ENCODE measurements around the gene RPUSD2.
A peak's percentile ranks its signal among the peaks of the same experiment; 100 is the strongest.

Gene RPUSD2, protein sequence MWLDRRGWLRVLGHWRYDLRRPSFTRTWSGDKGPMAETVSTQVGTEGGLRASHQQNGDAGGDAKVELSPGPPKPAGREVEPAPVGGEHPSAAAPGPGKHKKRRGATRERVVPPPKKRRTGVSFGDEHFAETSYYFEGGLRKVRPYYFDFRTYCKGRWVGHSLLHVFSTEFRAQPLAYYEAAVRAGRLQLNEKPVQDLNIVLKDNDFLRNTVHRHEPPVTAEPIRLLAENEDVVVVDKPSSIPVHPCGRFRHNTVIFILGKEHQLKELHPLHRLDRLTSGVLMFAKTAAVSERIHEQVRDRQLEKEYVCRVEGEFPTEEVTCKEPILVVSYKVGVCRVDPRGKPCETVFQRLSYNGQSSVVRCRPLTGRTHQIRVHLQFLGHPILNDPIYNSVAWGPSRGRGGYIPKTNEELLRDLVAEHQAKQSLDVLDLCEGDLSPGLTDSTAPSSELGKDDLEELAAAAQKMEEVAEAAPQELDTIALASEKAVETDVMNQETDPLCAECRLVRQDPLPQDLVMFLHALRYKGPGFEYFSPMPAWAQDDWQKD

DNA sequence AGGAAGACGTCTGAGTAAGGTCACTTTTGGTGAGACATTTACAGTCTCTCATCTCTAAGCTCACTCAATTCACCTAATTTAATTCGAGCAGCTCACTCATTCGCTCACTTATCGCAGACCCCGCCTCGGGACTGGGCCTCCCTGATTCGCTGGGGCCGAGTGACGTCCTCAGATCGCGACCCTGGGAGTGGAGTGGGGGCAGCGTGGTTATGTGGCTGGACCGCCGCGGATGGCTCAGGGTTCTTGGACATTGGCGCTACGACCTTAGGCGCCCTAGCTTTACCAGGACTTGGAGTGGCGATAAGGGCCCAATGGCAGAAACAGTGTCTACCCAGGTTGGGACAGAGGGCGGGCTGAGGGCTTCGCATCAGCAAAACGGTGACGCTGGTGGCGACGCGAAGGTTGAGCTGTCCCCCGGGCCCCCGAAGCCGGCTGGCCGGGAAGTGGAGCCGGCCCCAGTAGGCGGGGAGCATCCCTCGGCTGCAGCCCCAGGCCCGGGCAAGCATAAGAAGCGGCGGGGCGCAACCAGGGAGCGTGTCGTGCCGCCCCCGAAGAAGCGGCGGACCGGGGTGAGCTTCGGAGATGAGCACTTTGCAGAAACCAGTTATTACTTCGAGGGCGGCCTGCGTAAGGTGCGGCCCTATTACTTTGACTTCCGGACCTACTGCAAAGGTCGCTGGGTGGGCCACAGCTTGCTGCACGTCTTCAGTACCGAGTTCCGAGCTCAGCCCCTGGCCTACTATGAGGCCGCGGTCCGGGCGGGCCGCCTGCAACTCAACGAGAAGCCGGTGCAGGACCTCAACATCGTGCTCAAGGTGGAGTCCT, at the start of gene RPUSD2:
Gene RPUSD2, plus strand, starts transcription at position 171 of the 825 bp plus-strand sequence. Its CDS starts 39 bp downstream, at position 210.
- FAIRE-seq (no peak), DNase-seq (ENCODE audit: insufficient read length, low spot score) (peak; percentile 92)
- TF ChIP-seq, protein P1, sequence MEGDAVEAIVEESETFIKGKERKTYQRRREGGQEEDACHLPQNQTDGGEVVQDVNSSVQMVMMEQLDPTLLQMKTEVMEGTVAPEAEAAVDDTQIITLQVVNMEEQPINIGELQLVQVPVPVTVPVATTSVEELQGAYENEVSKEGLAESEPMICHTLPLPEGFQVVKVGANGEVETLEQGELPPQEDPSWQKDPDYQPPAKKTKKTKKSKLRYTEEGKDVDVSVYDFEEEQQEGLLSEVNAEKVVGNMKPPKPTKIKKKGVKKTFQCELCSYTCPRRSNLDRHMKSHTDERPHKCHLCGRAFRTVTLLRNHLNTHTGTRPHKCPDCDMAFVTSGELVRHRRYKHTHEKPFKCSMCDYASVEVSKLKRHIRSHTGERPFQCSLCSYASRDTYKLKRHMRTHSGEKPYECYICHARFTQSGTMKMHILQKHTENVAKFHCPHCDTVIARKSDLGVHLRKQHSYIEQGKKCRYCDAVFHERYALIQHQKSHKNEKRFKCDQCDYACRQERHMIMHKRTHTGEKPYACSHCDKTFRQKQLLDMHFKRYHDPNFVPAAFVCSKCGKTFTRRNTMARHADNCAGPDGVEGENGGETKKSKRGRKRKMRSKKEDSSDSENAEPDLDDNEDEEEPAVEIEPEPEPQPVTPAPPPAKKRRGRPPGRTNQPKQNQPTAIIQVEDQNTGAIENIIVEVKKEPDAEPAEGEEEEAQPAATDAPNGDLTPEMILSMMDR (IDR thresholded peaks at IDR 0.05; ENCODE audit: insufficient read depth, missing control alignments): no peak

DNA sequence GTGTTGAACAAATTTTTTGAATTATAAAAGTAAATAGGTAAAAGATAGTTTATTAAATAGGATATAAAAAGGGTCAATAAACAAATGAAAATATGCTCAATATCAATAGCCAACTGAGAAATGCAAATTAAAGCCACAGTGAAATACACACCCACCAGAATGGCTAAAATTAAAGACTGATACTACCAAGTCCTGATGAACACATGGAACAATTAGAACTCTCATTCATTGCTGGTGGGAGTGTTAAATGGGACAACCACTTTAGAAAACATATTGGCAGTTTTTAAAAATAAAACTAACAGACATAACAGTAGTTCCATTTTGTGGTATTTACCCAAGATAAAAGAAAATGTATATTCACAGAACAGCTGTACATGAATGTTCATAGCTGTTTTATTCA, 45.5 kb upstream of the RPUSD2 start:
- DNase-seq (ENCODE audit: insufficient read length, low spot score): no peak
- TF ChIP-seq, protein P1 (IDR thresholded peaks at IDR 0.05; ENCODE audit: insufficient read depth, missing control alignments): no peak
- no peak for FAIRE-seq

DNA sequence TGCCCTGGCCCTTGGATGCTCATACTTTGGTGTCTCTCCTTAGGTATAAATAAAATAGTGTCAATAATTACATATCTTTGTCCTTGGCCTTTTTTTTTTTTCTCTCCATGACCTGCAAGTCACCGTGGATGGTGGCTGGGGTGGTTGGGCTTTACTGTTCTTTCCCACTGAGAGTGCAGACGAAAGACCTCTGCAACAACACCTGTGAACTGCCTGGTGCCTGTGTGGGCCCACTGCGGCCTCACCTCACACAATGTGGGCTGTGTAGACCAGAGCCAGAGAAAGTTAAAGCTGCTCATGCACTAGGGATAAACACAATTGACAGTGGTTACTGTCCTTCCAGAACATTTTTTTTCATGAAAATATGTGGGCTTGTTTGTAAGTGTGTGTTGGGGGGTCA, 43.2 kb upstream of the RPUSD2 start:
- DNase-seq (ENCODE audit: insufficient read length, low spot score): no peak
- TF ChIP-seq, protein P1 (IDR thresholded peaks at IDR 0.05; ENCODE audit: insufficient read depth, missing control alignments): no peak
- no peak for FAIRE-seq

DNA sequence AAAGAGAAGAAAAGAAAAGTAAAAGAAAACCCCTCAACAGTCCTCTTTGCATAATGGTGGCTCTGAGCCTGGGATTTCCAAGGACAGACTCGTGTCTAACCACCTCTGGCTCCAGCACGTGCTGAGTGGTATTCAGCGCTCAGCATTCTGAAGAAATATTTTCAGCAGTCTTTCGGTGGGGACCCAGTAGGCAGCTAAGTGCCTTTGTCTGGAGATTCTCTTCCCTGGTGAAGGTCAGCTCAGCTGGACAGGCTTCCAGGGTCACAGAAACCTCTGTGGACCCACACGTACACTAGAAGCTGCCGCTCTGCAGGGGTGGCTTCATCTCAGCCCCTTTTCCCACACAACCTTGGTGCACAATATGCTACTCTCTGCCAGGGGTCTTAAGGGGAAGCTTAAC, 40.3 kb upstream of the RPUSD2 start:
- DNase-seq (ENCODE audit: insufficient read length, low spot score) (no peak), FAIRE-seq (no peak)
- TF ChIP-seq, protein P1 (IDR thresholded peaks at IDR 0.05; ENCODE audit: insufficient read depth, missing control alignments): no peak

DNA sequence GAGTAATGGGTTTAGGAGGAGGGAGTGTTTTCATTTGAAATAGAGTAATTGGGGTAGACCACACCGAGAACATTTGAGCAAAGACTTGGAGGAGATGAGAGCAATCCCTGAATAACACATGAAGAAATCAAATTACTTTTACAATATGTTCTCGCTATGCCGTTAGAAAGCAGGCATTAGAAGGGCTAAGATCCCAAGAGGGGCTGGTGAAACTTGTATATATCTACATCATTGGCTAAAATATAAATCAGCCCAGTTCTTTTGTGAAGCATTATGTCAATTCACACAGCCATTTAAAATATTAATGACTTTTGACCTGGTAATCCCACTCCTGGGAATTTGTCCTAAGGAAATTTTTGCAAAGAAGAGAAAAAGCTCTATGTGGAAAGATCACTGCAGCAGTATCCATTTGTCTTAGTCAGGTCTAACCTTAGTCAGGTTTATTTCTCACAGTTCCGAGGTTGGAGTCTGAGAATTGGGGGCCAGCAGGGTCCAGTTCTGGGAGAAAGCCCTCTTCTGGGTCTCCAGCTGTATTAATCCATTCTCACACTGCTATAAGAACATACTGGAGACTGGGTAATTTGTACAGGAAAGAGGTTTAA, 35.2 kb upstream of the RPUSD2 start:
- DNase-seq (ENCODE audit: insufficient read length, low spot score): no peak
- TF ChIP-seq, protein P1 (IDR thresholded peaks at IDR 0.05; ENCODE audit: insufficient read depth, missing control alignments): no peak
- FAIRE-seq: no peak

DNA sequence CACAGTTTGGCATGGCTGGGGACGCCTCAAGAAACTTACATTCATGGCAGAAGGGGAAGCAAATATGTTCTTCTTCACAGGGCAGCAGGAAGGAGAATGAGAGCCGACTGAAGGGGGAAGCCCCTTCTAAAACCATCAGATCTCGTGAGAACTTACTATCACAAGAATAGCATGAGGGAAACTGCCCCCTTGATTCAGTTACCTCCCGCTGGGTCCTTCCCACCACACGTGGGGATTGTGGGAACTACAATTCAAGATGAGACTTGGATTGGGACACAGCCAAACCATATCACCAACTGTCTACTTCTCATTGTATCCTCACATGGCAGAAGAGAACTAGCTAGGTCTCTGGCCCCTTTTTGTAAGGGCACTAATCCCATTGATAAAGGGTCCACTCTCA, 34.7 kb upstream of the RPUSD2 start:
- no peak for DNase-seq (ENCODE audit: insufficient read length, low spot score)
- TF ChIP-seq, protein P1 (IDR thresholded peaks at IDR 0.05; ENCODE audit: insufficient read depth, missing control alignments): no peak
- FAIRE-seq: no peak

All from D721Med (cell line).